SK-N-SH treated with all-trans-retinoic acid at 6 μM for 48 hours (cell line): ENCODE data around the gene PPARA.

ENCODE experiments used
- CREB5 ChIP-seq: fragments of 250-450 bp; sonication (Bioruptor Pico); IDR thresholded peaks from 2 replicates; pipeline ENCODE4 v1.5.1; 2020; ENCODE audit warnings: low read depth, mild to moderate bottlenecking, moderate library complexity
- ESRRG ChIP-seq: fragments of 250-450 bp; sonication (Bioruptor Pico); IDR thresholded peaks from 2 replicates; pipeline ENCODE4 v1.6.1; 2021; ENCODE audit warnings: mild to moderate bottlenecking
- OSR1 ChIP-seq: fragments of 250-450 bp; sonication (Bioruptor Pico); IDR thresholded peaks from 2 replicates; pipeline ENCODE4 v1.8.0; 2022; ENCODE audit warnings: moderate library complexity, mild to moderate bottlenecking, inconsistent platforms
- RARB ChIP-seq: fragments of 250-450 bp; sonication (Bioruptor Pico); IDR thresholded peaks from 2 replicates; pipeline ENCODE4 v1.8.0; 2021; ENCODE audit warnings: mild to moderate bottlenecking, moderate library complexity
- ZNF70 ChIP-seq: fragments of 450-650 bp; formaldehyde crosslinking; IDR thresholded peaks from 2 replicates; pipeline ENCODE4 v1.5.0; 2020; ENCODE audit warnings: mild to moderate bottlenecking, moderate library complexity
- ZNF8 ChIP-seq: fragments of 450-650 bp; formaldehyde crosslinking; IDR thresholded peaks from 2 replicates; pipeline ENCODE4 v1.5.0; 2020; ENCODE audit warnings: mild to moderate bottlenecking, moderate library complexity
- TF ChIP-seq, protein P1 (sequence below): fragments of 250-450 bp; sonication (Bioruptor Pico); IDR thresholded peaks from 2 replicates; pipeline ENCODE4 v1.8.0; 2020; ENCODE audit warnings: mild to moderate bottlenecking, moderate library complexity, borderline replicate concordance

DNA sequence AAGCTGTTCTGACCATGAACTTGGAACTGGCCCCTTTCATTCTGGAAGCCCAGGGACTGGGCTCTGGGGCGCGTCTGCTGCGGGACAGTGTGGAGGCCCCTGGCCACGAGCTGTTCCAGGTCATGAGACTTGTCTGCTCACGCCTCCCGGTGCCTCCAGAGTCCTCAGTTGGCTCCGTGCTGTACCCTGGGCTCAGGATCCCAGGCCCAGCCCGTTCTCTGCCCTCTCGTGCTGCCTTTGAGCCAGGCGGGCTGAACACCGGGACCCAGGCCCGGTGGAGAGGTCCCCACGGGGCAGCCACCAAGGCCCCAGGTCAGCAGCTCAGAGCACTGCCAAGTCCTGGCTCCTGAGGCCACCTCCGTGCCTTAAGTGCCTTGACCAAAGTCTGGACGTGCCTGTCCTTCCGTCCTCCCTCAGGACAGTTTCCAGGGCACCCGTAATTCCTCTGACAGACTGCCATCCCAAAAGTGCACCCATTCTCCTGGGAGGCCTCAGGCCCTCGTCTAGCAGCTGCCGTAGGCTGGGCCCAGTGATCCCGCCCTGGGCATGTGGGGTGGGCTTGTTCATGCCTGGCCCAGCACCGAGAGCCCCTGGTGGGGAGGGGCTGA is 36.3 kb upstream of the PPARA start:
- TF ChIP-seq, protein P1, sequence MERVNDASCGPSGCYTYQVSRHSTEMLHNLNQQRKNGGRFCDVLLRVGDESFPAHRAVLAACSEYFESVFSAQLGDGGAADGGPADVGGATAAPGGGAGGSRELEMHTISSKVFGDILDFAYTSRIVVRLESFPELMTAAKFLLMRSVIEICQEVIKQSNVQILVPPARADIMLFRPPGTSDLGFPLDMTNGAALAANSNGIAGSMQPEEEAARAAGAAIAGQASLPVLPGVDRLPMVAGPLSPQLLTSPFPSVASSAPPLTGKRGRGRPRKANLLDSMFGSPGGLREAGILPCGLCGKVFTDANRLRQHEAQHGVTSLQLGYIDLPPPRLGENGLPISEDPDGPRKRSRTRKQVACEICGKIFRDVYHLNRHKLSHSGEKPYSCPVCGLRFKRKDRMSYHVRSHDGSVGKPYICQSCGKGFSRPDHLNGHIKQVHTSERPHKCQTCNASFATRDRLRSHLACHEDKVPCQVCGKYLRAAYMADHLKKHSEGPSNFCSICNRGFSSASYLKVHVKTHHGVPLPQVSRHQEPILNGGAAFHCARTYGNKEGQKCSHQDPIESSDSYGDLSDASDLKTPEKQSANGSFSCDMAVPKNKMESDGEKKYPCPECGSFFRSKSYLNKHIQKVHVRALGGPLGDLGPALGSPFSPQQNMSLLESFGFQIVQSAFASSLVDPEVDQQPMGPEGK: no peak
- TF ChIP-seq RARB (CRISPR knock-in tag) (no peak), ZNF8 (no peak), OSR1 (CRISPR knock-in tag) (no peak), ESRRG (no peak), CREB5 (CRISPR knock-in tag) (no peak), ZNF70 (CRISPR knock-in tag) (no peak)
